Keratinocyte (primary cell): ENCODE results near the gene INPP4B.

Experiments used
- CTCF ChIP-seq, 3 experiments: IDR thresholded peaks in 1 of 3; conservative IDR thresholded peaks in 1 of 3; optimal IDR thresholded peaks in 1 of 3; 2 replicates in 2 of 3; 3 replicates in 1 of 3; pipeline versions ENCODE3 to v1.5.1; 2011; ENCODE audit warnings: low read length in 3 of 3, mild to moderate bottlenecking in 3 of 3, moderate library complexity in 2 of 3, control low read depth in 1 of 3, inconsistent platforms in 1 of 3; ENCODE audit not compliant: insufficient read depth in 2 of 3; ENCODE audit errors: extremely low read depth in 1 of 3
- EZH2 ChIP-seq: IDR thresholded peaks from one replicate; pipeline ENCODE4 v1.6.1; 2012; ENCODE audit warnings: inconsistent platforms, mild to moderate bottlenecking, low read length, moderate library complexity

GRCh38 chr4:142696334-142697122 is 149.6 kb downstream of the INPP4B start:
- TF ChIP-seq CTCF (optimal IDR thresholded peaks at IDR 0.05 in 1 of 3, IDR thresholded peaks at IDR 0.05 in 1 of 3, conservative IDR thresholded peaks at IDR 0.05 in 1 of 3; ENCODE audit: extremely low read depth in 1 of 3, insufficient read depth in 2 of 3, low read length in 3 of 3) (no peak), EZH2 (no peak)
